UCSD-AML1 (cell line): ENCODE data around the gene THSD4.
"Not testable (repeated sequence)": the region's sequence is repeated elsewhere in the genome, so short reads cannot be mapped to it uniquely, and the experiment has no call there.

Source experiments
- DNase-seq: peaks from one replicate; lab custom pipeline; 2025; ENCODE audit not compliant: unreplicated experiment; lab: John Stamatoyannopoulos, UW

The THSD4 gene

DNA sequence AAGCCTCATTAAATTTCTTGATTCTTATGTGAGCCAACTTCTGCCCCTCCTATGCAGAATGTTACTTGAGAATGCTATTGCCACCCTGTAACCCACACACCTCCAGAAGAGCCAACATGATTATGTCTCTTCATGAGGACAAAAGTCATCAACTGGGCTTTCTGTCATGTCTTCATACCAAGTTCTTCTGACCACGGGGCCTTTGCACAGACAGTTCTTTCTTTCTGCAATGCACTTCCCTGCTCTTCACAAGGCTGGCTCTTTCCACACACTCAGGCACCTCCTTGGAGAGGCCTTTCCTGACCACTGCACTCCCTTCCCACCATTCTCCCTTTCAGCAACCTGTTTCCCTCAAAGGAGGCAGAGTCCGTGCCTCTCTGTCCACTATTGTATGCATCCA lies 587.2 kb downstream of the THSD4 start:
- DNase-seq = no peak

DNA sequence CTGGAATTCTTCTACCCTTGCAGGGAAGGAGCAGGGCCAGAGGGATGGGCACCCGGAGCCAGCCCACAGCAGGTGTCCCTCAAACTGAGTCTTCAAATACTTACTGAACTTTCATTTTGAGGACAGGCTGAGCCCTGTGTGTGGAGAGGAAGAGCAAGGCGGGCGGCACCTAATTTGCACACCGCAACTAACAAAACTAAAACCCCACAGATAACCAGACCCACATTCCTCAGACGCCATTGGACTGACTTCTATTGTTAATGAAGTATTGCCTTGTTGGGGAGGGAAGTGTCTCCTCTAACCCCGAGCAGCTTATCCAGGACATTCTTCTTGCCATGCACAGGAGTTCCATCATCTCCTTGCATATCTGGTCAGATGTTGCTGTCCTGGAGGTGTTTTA lies 589.9 kb downstream of the THSD4 start:
- no peak for DNase-seq

DNA sequence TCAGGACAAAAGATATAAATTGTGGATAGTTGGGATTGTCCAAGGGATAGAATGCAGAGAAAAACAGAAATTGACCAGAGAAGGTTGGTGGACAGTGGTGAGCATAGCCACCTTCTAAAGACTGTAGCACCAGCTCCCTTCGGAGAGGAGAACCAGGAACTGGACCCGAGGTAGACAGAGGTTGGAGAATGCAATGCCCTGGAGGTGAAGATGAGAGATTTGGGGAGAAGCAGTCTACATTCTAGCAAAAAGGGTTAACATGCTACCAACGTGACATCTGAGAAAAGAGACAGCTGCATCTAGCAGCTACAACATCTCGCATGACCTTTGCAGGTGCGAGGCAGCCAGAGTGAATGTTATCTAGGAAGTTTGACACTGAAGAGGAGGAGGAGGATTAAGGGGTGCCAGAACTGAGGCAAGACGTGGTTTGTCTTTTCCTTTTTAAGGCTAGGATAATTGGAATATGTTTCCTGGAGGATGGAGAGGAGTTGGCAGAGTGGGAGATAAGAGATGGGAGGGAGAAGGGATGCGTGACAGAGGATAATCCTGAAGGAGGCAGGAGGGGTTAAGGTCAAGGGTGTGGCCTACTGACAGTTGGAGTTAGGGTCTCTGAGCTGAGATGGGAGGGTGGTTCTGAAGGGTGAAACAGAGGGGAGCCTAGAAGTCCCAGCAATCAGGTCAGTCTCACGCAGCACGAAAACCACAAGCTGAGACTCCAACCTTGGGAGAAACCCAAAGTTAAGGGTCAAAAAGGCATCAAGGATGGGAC lies 591.4 kb downstream of the THSD4 start:
- no peak for DNase-seq

DNA sequence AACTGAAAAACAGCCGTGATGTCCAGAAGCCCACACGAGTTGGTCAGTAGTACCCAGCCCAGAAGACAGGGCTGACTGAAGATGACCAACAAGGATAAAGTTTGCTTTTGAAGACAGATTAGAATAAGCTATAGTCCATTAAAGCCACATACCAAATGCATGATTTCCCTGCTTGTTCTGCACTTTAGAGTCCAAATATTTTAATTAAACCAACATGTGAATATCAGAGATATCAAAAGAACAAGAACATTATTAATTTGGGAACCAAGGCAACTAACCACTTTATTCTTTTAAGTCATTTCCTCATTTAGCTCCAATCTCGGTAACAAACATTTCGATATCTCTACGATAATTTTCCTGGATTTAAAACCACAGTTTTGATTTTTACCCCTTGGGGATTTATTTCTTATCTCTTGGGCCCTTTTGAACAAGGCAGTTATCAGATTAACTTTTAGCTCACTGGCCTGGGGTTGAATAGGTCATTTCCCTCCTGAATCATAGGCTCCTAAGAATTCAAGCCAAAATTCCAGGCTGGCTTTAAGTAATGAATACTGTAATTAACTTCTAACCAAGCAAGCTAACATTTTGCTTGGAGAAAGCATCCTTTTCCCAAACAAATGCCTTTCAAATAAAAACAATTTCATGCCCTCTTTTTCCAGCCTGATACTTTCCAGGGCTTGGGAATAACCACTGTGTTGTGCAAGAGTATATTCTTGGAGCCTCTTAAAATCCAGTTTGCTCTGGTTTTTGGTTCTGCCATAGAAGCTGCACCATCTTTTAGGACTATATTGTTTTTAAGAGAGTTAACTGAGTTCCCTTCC lies 592.2 kb downstream of the THSD4 start:
- no peak for DNase-seq

DNA sequence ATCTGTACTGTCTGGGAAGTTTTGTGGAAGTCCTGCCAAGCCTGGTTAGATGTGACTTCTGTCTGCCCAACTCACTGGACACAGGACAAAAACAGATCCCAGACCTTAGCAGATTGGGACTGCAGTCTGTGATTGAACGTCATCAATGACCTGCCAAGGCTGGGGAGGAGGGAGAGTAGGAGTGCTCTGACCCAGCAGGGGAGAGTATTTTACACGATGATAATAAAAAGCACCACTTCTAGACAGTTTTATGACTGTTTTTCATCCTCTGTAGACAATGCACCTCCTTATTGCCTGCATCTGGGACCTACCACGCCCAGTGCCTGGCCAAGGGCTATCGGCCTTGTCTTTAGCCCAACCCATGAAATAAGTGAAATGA lies 592.8 kb downstream of the THSD4 start:
- no peak for DNase-seq

DNA sequence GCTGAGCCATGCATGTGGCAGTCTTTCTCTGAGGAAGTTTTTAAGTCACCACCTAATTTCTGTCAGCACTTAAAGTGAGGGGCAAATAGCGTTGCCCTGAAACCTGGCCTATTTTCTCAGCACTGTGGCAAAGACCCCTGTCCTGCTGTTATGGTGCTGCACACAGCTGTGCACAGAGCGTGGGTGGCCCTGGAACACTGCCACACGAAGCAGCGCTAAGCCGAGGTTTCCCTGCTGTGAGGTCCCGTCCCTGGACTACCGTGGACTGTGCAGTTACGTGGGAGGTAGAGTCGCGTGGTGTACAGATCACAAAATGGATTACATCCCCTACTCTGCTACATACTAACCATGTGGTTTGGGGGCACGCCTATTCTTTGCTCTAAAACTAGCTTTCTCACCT lies 593.5 kb downstream of the THSD4 start:
- DNase-seq = no peak

DNA sequence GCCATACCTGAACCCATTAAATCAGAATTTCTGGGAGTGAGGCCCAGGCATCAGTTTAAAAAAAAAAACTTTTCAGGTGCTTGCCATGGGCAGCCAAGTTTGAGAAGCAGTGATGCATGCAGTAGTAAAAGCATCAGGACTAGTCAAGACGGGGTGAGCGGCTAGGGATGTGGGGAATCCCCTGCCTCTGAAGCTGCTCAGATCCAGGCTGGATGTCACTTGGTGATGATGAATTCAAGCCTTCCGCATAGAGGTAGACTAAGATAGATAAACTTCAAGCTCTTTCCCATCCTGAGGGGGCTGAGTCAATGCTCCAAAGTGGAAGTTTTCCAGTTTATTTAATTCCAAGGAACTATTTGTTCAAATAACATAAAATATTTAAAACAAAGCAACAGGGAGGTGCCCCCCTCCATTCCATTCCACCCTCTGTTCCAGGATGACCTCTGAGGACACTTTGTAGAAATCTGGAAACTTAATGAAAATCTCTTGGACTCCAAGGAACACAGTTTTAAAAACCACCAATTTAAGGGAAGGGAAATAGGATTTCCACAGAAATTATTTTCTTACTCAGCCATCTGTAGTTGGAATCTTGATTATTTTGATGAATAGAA lies 594.6 kb downstream of the THSD4 start:
- DNase-seq = no peak

DNA sequence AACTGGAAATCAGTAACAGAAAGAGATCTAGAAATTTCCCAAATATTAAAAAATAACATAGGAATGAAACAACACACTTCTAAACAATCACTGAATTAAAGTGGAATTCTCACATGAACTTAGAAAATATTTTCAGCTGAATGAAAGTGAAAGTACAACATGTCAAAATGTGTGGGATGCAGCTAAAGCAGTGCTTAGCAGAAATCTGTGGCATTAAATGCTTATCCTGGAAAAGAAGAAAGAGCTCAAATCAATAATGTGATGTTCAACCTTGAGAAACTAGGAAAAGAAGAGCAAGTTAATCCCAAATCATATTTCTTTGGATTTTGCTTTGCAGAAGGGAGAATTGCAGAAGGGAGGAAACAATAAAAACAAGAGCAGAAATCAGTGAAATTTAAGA lies 596.9 kb downstream of the THSD4 start:
- no peak for DNase-seq

DNA sequence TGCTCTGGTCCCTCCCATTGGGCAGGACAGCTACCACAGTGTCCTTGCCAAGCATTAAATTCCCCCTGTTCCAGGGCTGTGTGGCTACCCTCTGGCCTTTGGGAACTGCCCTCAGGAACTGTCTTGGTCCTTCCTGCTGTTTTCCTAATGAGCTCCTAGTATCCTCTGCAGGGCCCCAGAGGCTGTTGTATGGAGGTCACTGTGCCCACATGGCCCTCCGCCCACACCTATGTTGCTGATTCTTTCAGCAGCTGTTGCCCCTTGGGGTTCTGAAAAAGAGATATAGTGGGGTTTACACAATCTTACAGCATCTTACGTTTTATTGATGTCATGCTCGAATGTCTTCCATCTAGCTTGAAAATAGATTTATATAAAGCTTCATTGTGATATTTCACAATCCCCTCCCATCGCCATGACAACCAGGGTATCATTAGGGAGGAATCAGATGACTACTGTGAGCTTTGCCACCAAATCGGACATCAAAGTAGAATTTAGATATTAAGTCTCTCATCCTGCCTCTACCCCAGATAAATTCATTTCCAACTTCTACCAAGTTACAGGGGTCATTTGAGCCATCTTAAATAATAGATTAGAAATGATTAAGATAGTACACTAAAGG lies 598.0 kb downstream of the THSD4 start:
- no peak for DNase-seq

DNA sequence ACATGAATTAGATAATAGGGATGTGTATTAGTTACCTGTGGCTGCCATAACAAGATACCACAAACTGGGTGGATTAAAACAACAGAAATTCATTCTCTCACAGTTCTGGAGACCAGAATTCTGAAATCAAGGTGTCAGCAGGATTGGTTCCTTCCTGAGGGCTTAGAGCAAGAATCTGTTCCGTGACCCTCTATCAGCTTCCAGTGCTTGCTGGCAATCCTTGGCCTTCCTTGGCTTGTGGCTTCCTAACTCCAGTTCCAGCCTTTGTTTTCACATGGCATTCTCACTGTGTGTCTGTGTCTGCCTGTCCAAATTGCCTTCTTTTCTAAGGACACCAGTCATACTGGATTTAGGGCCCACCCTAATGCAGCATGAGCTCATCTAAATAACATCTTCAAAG lies 600.6 kb downstream of the THSD4 start:
- no peak for DNase-seq

DNA sequence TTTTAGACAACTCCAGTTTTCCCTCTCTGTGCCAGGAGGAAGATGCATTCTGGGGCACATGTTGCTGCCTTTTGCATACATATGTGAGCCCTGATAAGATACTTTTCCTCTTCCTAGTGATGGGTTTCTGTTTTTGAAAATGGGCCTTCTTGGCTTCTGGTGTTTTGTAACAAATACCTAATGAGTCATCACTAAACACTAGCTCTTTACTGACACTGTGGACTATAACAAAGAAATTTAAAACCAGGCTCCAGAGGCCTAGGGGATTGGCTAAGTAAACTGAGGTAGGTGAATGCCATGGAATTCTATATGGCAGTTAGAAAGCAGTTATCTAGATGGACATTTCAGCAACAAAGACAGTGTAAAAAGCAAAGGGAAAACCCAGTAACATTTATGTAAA lies 601.7 kb downstream of the THSD4 start:
- no peak for DNase-seq

DNA sequence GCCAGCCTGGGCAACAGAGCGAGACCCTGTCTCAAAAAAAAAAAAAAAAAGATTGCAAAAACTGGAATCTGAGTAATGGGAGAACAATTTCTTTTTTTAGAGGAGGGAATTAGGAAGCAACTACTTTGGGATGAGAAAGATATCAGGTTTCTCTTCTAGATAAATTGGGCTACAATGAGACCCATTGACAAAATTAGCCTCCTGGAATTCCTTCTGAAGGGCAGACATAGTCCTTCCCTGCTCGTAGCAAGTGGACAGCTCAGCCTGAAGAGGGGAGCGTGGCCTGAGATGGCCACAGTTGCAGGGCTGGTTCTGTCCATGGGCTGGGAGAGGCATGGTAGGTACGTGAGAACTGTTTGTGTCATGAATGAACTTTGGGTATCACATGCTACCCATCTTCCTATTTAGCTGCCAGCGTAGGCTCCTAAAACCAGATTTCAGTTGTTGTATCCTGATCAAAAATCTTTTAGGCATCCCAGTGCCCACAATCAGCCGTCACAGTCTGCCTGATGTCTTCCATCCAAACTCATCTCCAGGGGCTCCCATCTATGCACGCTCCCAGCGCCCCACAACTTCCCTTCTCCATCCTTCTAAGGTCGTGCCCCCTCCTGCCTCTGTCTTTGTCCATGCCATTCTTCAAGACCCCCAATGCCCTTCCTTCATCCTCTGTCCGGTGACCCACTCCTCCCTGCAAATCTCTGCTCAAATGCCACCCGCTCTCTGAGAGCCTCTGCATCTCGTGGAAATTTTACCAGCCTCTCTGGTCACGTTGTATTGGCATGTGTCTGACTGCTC lies 603.0 kb downstream of the THSD4 start:
- DNase-seq = no peak

DNA sequence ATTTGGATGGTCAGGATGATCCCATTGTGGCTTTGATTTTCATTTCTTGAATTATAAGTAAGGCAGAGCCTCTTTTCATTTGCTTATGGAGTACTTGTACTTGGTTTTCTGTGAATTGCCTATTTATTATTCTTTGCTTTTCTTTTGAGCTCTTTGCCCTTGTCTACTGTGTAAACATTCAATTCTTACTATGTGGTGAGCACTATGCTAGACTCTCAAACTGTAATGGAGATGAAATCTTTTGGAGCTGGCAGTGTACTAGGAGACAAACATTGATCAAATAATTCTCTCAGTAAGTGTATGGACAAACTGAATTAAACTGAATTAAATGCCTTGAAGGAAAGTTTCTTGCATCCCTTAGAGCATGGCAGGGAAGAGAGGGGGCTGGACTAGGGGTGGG lies 608.1 kb downstream of the THSD4 start:
- DNase-seq = no peak

DNA sequence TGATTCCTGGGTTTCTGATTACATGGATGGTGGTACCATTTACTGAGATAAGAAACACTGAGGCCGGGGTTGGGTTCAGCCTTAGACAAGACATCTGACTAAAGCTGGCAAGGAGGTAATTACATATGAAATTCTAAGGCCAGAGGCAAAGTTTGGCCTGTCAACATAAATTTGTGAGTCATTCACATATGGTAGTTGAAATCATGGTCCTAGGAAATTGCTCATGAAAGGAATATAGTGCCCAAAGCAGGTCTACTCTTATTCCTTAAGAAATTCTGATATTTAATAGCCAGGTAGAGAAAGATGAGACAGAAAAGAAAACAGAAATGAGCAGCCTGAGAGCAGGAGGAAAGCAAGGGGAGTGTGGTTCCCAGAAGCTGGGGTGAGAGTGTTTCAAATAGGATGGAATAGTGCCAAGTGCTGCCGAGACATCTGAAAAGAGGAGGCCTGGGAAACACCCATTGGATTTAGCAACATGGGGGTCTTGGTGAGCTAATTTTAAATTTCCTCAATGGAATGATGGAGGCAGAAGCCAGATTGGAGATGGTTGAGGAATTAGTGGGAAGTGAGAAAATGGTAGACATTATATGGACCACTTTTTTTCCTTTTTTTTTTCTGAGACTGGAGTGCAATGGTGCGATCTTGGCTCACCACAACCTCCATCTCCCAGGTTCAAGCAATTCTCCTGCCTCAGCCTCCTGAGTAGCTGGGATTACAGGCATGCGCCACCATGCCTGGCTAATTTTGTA lies 610.1 kb downstream of the THSD4 start:
- not testable (repeated sequence) for DNase-seq

DNA sequence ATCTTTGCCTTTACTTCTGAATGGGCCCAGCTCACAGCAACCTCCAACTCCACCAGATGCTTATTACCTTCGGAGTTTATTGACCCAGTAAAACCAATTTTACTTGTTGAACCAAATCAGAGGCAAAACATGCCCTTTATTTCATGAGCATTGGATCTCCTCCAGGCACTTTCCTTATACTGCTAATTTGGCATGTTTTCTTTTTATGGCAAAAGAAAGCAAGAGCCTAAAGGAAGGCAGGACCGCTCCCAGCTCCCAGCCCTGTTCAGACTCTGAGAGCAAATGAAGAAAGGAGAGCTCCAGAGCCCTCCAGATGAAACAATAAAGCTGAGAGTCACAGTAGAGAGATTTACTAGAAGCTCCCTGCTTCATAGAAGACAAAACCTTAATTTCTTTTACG lies 613.6 kb downstream of the THSD4 start:
- no peak for DNase-seq

DNA sequence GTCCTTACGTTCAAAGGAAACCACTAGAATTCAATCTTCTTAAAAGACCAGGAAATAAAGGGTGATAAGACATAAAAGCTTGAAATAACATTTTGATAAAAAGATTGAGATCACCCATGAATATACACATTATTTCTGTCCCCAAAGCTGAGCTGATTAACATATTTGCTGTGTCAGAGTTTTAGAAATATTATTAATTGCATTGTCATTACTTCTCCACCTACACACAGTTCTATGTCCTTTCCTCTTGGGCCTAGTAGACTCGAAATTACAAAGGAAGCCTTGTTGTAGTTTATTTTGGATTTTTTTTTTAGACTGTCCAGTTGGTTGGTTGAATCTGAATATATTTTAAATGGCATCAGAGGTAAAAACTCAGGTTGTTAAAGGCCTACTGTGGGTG lies 614.0 kb downstream of the THSD4 start:
- DNase-seq = no peak

DNA sequence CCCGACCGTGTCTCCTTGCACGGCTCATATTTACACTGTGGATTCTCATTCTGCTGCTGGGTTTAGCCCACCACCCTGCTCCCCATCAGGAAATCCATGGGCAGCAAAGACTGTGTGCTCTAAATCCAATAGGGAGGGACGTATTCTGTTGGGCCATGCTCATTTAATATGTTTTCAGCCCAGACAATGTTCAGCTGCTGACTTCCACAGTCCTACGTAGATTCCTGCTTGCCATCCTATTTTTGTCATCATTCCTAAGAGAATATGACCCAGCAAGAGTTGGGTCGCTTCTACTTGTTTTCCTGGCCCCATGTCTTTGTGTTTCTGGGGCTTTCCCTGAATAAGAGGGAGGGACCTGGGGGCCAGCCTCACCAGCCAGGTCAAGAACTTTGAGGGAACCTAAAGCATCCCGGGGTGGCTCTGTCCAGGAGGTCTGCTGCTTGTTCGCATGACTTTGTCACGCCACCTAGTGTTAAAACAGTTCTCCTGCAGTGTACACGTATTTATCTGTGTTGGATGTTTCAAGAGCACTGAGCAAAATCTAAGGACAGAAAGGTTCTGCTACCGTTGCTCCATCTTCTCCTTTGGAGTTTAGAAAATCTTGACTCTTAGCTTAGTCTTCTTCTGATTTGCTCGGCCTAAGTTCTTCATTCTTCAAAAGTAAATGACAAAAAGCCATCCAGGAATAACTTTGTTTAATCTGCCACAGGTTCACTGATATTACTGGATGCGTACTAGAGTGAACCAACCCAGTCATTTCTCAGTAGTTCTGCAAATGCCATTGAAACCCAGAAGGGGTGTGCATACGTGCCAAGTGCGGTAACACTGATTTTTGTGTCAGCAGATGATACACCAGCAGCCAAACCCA lies 615.2 kb downstream of the THSD4 start:
- no peak for DNase-seq

DNA sequence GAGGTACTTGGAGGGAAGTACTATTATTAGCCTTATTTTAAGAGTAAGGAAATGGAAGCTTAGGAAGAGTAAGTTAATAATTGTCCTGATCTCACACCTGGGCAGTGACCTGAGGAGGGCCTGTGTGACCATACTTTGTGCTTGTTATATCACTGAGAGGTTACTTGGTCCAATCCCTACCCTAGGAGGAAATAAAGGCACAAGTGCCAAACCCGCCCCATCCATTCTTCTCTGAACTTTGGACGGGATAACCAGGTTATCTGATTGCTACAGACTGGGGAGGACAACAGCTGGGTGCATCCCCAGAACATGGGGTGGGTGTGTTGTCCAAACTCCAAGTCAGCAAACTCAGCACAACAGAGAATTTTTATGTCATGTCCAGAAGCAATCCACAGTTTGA lies 617.4 kb downstream of the THSD4 start:
- DNase-seq = no peak

DNA sequence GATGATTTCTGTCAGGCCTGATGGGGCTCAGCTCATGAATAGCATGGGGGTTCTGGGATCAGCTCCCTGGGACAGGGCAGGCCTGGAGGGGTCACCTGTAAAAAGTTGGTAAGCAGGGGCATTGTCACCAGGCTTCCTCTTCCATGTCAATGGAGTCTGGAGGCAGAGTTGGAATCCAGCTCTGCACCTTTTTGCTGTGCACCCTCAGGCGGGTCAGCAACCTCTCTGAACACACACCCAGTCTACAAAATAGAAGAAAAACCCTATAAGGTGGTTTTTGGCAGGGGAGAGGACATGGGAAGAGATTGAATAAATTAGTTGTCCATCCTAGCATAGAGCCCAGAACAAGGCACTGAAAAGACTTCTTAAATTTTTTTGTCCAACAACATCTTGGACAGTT lies 617.9 kb downstream of the THSD4 start:
- DNase-seq = no peak
